Uterus (tissue), 4 donors: ENCODE measurements around the gene BEND7. TPM values are rescaled to one million over a fixed set of nuclear protein-coding genes. Genes with fewer than 3 reads are reported as not detected.
"Not testable (repeated sequence)": the region's sequence is repeated elsewhere in the genome, so short reads cannot be mapped to it uniquely, and the experiment has no call there.

Experiments used
- DNase-seq, 2 donors: peaks; one replicate each; pipeline ENCODE4 v3.0.0-alpha.2; 2019 to 2020
- H3K27ac ChIP-seq, 2 donors: fragments of 200-600 bp; sonication (generic); 1 replicate in 1 of 2; 2 replicates in 1 of 2; pipeline ENCODE4 v1.5.1; 2016 to 2018
- H3K27me3 ChIP-seq, 2 donors: fragments of 200-600 bp; sonication (generic); one replicate each; pipeline ENCODE4 v1.5.1; 2018 to 2019; ENCODE audit warnings: control low read depth in 1 of 2
- H3K36me3 ChIP-seq, 2 donors: fragments of 200-600 bp; sonication (generic); one replicate each; pipeline ENCODE4 v1.5.1; 2019; ENCODE audit warnings: control low read depth in 1 of 2
- H3K4me1 ChIP-seq, 2 donors: fragments of 200-600 bp; sonication (generic); one replicate each; pipeline ENCODE4 v1.5.1; 2018 to 2019; ENCODE audit warnings: control low read depth in 1 of 2
- H3K4me3 ChIP-seq, 2 donors: fragments of 200-600 bp; sonication (generic); 1 replicate in 1 of 2; 2 replicates in 1 of 2; pipeline ENCODE4 v1.5.1; 2018 to 2019; ENCODE audit warnings: mild to moderate bottlenecking in 1 of 2
- H3K9me3 ChIP-seq, 2 donors: fragments of 200-600 bp; sonication (generic); one replicate each; pipeline ENCODE4 v1.5.1; 2019; ENCODE audit warnings: control low read depth in 1 of 2
- POLR2A ChIP-seq, 2 donors: fragments of 450-650 bp; IDR thresholded peaks; one replicate each; pipeline ENCODE4 v1.6.1; 2016; ENCODE audit warnings: antibody characterized with exemption in 2 of 2, mild to moderate bottlenecking in 1 of 2, moderate library complexity in 1 of 2
- intact Hi-C: fragments of 100-400 bp; cut with DNase I; formaldehyde crosslinking; loops from one replicate; pipeline ENCODE4 v1.15.1; 2023; ENCODE audit warnings: low total_unique reads
- total RNA-seq, 4 donors: library from RNA; depleted of rRNA in 3 of 4; stranded (reverse); fragments of >200 nt in 3 of 4; gene quantifications; one replicate each; pipeline versions ENCODE4 v1.1.0 to v1.2.4, GENCODE V29; 2014 to 2023
- TF ChIP-seq, protein P1 (sequence below), 4 experiments: fragments of 200-600 bp in 2 of 4; fragments of 450-650 bp in 2 of 4; sonication (generic) in 2 of 4; IDR thresholded peaks; one replicate each; pipeline ENCODE4 v1.5.1; 2016 to 2019; ENCODE audit warnings: antibody characterized with exemption in 4 of 4, mild to moderate bottlenecking in 2 of 4, moderate library complexity in 1 of 4
- donor health status: DM: yes; HTN: yes; CAD: no.

BEND7 gene
- total RNA-seq, 4 donors from 2014 or later, result 3.3 to 32.7 (median 11.9) TPM

GRCh38 chr10:13414855-13415254 is 114.0 kb downstream of the BEND7 start:
- H3K4me1 ChIP-seq, result no peaks in the 10 kb centered on the region
- intact Hi-C loops, result no loop called here
- H3K4me3 ChIP-seq, result no peak overlapping the region
- TF ChIP-seq, protein P1, sequence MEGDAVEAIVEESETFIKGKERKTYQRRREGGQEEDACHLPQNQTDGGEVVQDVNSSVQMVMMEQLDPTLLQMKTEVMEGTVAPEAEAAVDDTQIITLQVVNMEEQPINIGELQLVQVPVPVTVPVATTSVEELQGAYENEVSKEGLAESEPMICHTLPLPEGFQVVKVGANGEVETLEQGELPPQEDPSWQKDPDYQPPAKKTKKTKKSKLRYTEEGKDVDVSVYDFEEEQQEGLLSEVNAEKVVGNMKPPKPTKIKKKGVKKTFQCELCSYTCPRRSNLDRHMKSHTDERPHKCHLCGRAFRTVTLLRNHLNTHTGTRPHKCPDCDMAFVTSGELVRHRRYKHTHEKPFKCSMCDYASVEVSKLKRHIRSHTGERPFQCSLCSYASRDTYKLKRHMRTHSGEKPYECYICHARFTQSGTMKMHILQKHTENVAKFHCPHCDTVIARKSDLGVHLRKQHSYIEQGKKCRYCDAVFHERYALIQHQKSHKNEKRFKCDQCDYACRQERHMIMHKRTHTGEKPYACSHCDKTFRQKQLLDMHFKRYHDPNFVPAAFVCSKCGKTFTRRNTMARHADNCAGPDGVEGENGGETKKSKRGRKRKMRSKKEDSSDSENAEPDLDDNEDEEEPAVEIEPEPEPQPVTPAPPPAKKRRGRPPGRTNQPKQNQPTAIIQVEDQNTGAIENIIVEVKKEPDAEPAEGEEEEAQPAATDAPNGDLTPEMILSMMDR (IDR thresholded peaks at IDR 0.05), result no peak
- TF ChIP-seq POLR2A (IDR thresholded peaks at IDR 0.05), result no peak
- no peaks in the 10 kb centered on the region for H3K36me3 ChIP-seq
- DNase-seq, result no peak
- H3K27me3 ChIP-seq, result no peaks in the 10 kb centered on the region
- no peak overlapping the region for H3K27ac ChIP-seq
- H3K9me3 ChIP-seq, result no peaks in the 10 kb centered on the region

GRCh38 chr10:13414137-13414536 is 114.7 kb downstream of the BEND7 start:
- Histone ChIP-seq H3K36me3 (no peaks in the 10 kb centered on the region), H3K9me3 (no peaks in the 10 kb centered on the region), H3K27me3 (no peaks in the 10 kb centered on the region), H3K4me3 (no peak overlapping the region), H3K4me1 (no peaks in the 10 kb centered on the region), H3K27ac (no peak overlapping the region)
- intact Hi-C loops, result no loop called here
- DNase-seq, result no peak
- TF ChIP-seq, protein P1 (IDR thresholded peaks at IDR 0.05), result no peak
- TF ChIP-seq POLR2A (IDR thresholded peaks at IDR 0.05), result no peak

GRCh38 chr10:13412894-13413293 is 115.9 kb downstream of the BEND7 start:
- H3K4me1 ChIP-seq, result no peaks in the 10 kb centered on the region
- no peak overlapping the region for H3K27ac ChIP-seq
- no peak for TF ChIP-seq POLR2A (IDR thresholded peaks at IDR 0.05)
- TF ChIP-seq, protein P1 (IDR thresholded peaks at IDR 0.05), result no peak
- intact Hi-C loops, result no loop called here
- no peak overlapping the region for H3K4me3 ChIP-seq
- no peaks in the 10 kb centered on the region for H3K27me3 ChIP-seq
- no peak for DNase-seq
- no peaks in the 10 kb centered on the region for H3K9me3 ChIP-seq
- no peaks in the 10 kb centered on the region for H3K36me3 ChIP-seq

- no peak overlapping the region for H3K27ac ChIP-seq
Measured at GRCh38 chr10:13404791-13405190, 124.0 kb downstream of the BEND7 start.

GRCh38 chr10:13404305-13404759 is 124.5 kb downstream of the BEND7 start:
- no peak for TF ChIP-seq POLR2A (IDR thresholded peaks at IDR 0.05)
- TF ChIP-seq, protein P1 (IDR thresholded peaks at IDR 0.05), result no peak
- Histone ChIP-seq H3K4me3 (no peak overlapping the region), H3K9me3 (no peaks in the 10 kb centered on the region), H3K4me1 (no peaks in the 10 kb centered on the region), H3K27me3 (no peaks in the 10 kb centered on the region), H3K27ac (no peak overlapping the region), H3K36me3 (no peaks in the 10 kb centered on the region)
- no peak for DNase-seq
- intact Hi-C loops, result no loop called here

More at GRCh38 chr10:13404791-13405190, 124.0 kb downstream of the BEND7 start:
- H3K27me3 ChIP-seq, result no peaks in the 10 kb centered on the region
- no peaks in the 10 kb centered on the region for H3K36me3 ChIP-seq
- no peak for TF ChIP-seq POLR2A (IDR thresholded peaks at IDR 0.05)
- TF ChIP-seq, protein P1 (IDR thresholded peaks at IDR 0.05), result no peak
- H3K4me1 ChIP-seq, result no peaks in the 10 kb centered on the region
- no peak for DNase-seq
- no peak overlapping the region for H3K4me3 ChIP-seq
- no peaks in the 10 kb centered on the region for H3K9me3 ChIP-seq
- intact Hi-C loops, result no loop called here

- H3K36me3 ChIP-seq, H3K4me3 ChIP-seq, H3K9me3 ChIP-seq, H3K27me3 ChIP-seq, DNase-seq, intact Hi-C loops, H3K4me1 ChIP-seq, H3K27ac ChIP-seq: not testable (repeated sequence)
Measured at GRCh38 chr10:13403426-13403825, 125.4 kb downstream of the BEND7 start.
